HG02938 (cell line): Measurements from ENCODE around the gene DAGLA.
"Not testable (repeated sequence)": the region's sequence is repeated elsewhere in the genome, so short reads cannot be mapped to it uniquely, and the experiment has no call there.

Experiments used
- ATAC-seq: cut with Tn5 transposase; IDR thresholded peaks from one replicate; pipeline ENCODE4 v1.9.1; 2021; ENCODE audit warnings: mild to moderate bottlenecking, moderate library complexity; ENCODE audit not compliant: unreplicated experiment

DAGLA gene, protein sequence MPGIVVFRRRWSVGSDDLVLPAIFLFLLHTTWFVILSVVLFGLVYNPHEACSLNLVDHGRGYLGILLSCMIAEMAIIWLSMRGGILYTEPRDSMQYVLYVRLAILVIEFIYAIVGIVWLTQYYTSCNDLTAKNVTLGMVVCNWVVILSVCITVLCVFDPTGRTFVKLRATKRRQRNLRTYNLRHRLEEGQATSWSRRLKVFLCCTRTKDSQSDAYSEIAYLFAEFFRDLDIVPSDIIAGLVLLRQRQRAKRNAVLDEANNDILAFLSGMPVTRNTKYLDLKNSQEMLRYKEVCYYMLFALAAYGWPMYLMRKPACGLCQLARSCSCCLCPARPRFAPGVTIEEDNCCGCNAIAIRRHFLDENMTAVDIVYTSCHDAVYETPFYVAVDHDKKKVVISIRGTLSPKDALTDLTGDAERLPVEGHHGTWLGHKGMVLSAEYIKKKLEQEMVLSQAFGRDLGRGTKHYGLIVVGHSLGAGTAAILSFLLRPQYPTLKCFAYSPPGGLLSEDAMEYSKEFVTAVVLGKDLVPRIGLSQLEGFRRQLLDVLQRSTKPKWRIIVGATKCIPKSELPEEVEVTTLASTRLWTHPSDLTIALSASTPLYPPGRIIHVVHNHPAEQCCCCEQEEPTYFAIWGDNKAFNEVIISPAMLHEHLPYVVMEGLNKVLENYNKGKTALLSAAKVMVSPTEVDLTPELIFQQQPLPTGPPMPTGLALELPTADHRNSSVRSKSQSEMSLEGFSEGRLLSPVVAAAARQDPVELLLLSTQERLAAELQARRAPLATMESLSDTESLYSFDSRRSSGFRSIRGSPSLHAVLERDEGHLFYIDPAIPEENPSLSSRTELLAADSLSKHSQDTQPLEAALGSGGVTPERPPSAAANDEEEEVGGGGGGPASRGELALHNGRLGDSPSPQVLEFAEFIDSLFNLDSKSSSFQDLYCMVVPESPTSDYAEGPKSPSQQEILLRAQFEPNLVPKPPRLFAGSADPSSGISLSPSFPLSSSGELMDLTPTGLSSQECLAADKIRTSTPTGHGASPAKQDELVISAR

DNA sequence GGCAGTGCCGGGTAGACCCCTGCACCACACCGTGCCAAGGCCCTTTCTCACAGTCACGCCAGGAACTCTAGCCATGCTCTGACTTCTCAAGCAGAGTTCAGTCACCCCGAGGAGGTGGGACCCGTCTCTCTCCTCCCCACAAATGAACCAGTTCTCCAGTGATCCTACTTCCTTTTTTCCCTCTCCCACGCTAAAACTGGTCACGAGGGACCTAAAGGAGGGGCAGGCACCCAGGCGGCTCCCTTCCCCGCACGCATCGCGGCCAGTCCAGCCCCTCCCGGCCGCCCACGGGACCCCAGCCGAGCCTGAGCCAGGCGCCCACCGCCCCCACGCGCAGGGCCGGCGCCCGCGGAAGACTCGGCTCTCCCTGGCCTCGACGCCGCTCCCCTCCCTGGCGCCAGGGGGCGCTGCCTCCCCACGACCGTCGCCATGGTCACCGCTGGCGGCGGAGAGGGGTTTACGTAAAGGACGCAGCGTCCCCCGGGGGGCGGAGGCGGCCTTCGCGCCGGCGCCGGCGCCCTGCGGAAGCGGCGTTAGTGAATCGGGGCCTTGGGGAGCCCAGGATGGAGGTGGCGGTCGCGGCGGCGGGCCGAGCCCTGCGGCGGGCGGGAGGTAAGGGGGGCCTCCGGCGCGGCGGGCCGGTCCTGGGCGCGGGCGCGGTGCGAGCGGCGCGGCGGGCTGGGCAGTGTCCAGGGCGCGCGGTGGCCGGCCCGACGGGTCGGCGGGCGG lies at the start of gene DAGLA:
TSS of gene DAGLA (plus strand) at position 499 of the 729 bp plus-strand sequence. CDS start 39,765 bp downstream, outside the sequence.
- no peak for ATAC-seq

- ATAC-seq, result no peak
Observed at GRCh38 chr11:61632096-61632495, 48.1 kb upstream of the DAGLA start.

GRCh38 chr11:61635304-61635703 lies 44.9 kb upstream of the DAGLA start:
- no peak for ATAC-seq

DNA sequence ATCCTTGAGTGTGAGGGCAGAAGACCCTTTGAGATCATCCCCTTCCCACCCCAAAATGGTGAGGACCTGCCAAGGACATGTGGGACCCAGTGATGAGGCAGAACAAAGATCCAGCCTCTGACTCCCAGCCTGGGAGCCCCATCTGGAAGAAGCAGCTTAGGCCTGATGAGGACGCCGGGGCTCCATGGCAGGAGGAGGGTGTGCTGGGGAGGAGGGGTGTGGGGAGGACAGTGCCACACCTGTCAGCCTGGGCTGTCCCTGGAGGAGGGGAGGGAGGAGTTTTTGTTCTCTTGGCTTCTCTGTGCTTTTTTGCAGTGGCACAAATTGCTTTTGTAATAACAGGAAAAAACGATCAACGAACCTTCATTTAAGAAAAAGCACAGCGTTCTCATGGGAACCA lies 44.4 kb upstream of the DAGLA start:
- ATAC-seq, result no peak

- ATAC-seq, result no peak
Observed at GRCh38 chr11:61636676-61637075, 43.5 kb upstream of the DAGLA start.

GRCh38 chr11:61637277-61637676 lies 42.9 kb upstream of the DAGLA start:
- ATAC-seq, result no peak

DNA sequence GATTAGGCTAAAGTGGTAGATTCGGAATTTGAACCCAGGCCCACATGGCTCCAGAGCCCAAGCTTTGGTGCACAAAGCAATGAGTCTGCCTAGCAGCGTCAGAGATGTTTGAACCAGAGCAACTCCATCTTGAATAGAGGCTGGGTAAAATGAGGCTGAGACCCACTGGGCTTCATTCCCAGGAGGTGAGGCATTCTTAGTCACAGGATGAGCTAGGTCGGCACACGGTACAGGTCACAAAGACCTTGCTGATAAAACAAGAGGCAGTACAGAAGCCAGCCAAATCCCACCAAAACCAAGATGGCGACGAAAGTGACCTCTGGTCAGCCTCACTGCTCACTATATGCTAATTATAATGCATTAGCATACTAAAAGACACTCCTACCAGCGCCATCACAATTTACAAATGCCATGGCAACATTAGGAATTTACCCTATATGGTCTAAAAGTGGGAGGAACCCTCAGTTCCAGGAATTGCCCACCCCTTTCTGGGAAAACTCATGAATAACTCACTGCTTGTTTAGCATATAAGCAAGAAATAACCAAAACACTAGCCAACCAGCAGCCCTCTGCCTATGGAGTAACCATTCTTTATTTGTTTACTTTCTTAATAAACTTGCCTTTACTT lies 40.3 kb upstream of the DAGLA start:
- ATAC-seq, result no peak

DNA sequence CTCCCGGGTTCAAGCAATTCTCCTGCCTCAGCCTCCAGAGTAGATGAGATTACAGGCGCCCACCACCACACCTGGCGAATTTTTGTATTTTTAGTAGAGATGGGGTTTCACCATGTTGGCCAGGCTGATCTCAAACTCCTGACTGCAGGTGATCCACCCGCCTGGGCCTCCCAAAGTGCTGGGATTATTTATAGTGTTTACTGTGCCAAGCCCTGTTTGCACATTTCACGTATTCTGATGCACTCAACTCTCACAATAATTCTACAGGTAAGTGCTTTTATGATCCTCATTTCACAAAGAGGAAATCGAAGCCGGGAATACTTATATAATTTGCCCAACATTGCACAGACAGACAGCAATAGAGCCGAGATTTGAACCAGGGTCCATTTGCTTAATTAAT lies 38.0 kb upstream of the DAGLA start:
- ATAC-seq, result no peak

- ATAC-seq, result no peak
Observed at GRCh38 chr11:61645179-61645868, 34.9 kb upstream of the DAGLA start.

DNA sequence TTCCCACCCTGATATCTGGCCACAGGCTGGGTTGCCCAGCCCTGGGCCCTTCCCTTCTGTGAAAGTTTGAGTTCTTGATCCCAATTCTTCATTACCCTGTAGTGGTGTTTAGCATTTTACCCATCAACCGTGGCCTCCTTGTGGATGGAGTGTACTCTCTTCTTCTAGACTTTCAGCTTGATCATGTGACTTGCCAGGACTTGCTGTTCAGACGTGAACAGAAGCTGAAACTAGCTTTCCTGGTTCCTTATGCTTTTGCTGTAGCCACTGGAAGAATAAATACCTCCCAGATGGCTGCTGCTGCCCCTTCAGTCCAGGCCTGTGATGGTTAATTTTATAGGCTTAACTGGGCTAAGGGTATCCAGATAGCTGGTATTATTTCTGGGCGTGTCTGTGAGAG lies 32.7 kb upstream of the DAGLA start:
- no peak for ATAC-seq

GRCh38 chr11:61650781-61651571 lies 29.2 kb upstream of the DAGLA start:
- no peak for ATAC-seq

DNA sequence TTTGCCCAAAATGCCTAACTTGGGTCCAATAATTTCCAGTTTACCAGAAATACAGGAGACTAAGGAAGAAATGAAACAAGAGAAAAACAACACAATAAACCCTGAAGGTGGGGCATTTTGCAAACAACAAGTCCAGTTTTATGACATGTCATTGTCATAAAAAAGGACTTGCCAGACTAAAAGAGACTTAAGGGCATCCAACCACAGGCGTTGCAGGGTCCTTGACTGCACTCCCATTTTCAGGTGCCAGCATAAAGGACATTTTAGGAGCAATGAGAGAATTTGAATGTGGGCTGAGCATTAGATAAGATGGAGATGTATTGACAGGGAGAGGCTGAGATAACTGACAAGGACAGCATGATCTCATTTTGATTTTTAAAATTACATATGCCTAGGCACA lies 28.1 kb upstream of the DAGLA start:
- no peak for ATAC-seq

DNA sequence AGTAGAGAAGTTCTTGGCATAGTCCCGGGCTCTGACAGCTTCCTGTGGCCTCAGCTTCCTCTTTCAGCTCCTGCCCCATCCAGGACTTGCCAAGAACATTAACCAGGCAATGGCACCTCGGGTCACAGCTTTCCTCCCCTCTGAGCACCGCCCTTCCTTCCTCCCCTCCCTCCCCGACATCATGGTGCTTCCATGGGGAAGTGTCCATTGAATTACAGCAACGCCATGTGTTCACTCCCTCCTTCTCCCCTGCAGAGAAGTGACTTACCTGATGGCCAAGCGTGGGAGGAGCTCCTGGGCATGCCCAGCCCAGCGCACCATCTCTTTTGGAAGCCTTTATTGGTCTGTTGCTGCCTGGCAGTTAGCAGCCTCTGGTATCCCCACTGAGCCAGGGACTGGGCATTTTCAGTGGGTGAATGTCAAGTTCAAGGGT lies 25.8 kb upstream of the DAGLA start:
- ATAC-seq, result no peak

DNA sequence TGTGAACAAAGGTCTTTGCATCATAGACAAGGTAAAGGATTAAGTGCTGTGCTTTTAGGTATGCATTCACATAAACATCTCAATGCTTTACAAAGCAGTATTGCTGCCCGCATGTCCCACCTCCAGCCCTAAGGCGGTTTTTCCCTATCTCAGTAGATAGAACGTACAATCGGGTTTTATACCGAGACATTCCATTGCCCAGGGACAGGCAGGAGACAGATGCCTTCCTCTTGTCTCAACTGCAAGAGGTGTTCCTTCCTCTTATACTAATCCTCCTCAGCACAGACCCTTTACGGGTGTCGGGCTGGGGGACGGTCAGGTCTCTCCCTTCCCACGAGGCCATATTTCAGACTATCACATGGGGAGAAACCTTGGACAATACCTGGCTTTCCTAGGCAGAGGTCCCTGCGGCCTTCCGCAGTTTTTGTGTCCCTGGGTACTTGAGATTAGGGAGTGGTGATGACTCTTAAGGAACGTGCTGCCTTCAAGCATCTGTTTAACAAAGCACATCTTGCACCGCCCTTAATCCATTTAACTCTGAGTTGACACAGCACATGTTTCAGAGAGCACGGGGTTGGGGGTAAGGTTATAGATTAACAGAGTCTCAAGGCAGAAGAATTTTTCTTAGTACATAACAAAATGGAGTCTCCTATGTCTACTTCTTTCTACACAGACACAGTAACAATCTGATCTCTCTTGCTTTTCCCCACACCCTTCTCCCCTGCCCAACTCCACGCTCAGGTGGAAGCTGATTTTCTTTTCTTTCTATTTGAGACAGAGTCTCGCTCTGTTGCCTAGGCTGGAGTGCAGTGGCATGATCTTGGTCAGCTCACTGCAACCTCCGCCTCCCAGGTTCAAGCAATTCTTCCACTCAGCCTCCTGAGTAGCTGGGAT lies 24.7 kb upstream of the DAGLA start:
- ATAC-seq, result not testable (repeated sequence)

GRCh38 chr11:61656347-61657077 lies 23.7 kb upstream of the DAGLA start:
- ATAC-seq, result no peak

DNA sequence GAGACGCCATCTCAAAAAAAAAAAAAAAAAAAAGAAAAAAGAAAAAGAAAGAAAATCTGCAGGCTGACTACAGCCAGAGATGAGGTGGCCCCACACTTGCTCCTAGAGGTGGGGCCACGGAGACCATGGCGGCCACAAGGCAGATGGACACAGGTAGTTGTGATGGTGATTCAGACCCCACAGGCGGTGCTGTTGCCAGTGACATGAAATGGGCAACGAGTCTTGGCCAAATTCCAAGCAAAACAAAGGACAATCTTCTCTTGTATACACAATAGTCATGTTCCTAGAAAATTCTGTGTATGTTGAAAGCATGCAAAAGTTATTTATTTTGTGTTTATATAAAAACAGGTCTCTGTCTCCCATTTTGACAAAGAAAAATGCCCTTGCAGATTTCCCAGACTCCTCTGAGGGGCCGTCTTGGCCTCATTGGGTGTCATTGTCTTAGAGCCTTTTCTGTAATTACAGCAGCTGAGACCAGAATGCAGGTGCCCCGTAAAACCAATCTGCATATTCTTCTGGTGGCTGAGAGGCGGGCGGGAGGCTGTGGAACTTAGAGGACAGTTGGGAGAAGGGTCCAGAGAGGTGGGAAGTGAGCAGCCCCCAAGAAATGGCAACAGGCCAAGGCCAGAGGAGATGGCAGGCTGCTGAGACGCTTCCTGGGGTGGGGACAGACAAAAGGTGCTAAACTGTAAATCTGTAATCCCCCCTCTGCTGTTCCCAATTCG lies 22.5 kb upstream of the DAGLA start:
- no peak for ATAC-seq
